GM10248 (cell line): Measurements from ENCODE around the gene MRPL4.

ENCODE experiments used
- CTCF ChIA-PET: fragments of 300-600 bp; sonication (Branson Sonifier 250); formaldehyde crosslinking; extraction: SDS; loops from one replicate; lab custom pipeline; 2021; ENCODE audit warnings: antibody characterized with exemption; lab: Yijun Ruan, JAX
- POLR2A ChIA-PET: fragments of 350-650 bp; sonication (Branson Sonifier 250); formaldehyde crosslinking; extraction: SDS; loops from one replicate; lab custom pipeline; 2020; ENCODE audit warnings: antibody characterized with exemption; lab: Yijun Ruan, JAX
- DNase-seq: peaks from one replicate; pipeline ENCODE4 v3.0.0; 2012; ENCODE audit errors: extremely low spot score
- CTCF ChIP-seq: IDR thresholded peaks from 2 replicates; pipeline ENCODE4 v1.5.1; 2012; ENCODE audit warnings: mild to moderate bottlenecking, low read depth; ENCODE audit errors: extremely low read depth, missing control alignments, control extremely low read depth

MRPL4 gene

GRCh38 chr19:10262771-10263170 is 10.8 kb downstream of the MRPL4 start:
- ChIA-PET CTCF (interaction anchor here (7.7 to 16.8 kb wide), 2 partner anchors 121 to 133 kb away, joined by 158 to 484 read pairs; partner anchors contain the start of gene TYK2), POLR2A (no interaction called here)

GRCh38 chr19:10266706-10267105 is 14.7 kb downstream of the MRPL4 start:
- CTCF ChIA-PET: interaction anchor here (0.8 to 16.8 kb wide), 5 partner anchors 8 to 124 kb away, joined by 3 to 484 read pairs (median 11); partner anchors contain the start of gene TYK2
- POLR2A ChIA-PET: no interaction called here
- TF ChIP-seq CTCF: no peak
- DNase-seq: no peak

More at GRCh38 chr19:10262771-10263170, 10.8 kb downstream of the MRPL4 start:
- DNase-seq: no peak
- no peak for TF ChIP-seq CTCF

GRCh38 chr19:10268071-10268470 is 16.1 kb downstream of the MRPL4 start:
- TF ChIP-seq CTCF: no peak
- DNase-seq: no peak
- ChIA-PET POLR2A (interaction anchor here (0.7 to 4.2 kb wide), 4 partner anchors 20 to 313 kb away, joined by 3 to 84 read pairs (median 4); partner anchors contain the start of genes ICAM4, ICAM5 and TYK2), CTCF (interaction anchor here (0.9 to 16.8 kb wide), 7 partner anchors 9 to 149 kb away, joined by 3 to 484 read pairs (median 11); partner anchors contain the start of gene TYK2)

- peak; percentile 98 for TF ChIP-seq CTCF
- ChIA-PET POLR2A (interaction anchor here (0.9 to 4.2 kb wide), 12 partner anchors 9 to 163 kb away, joined by 3 to 84 read pairs (median 14); partner anchors contain the start of genes ICAM4, ICAM5, MRPL4 and P2RY11), CTCF (interaction anchor here (0.6 to 16.8 kb wide), 26 partner anchors 10 to 340 kb away, joined by 3 to 484 read pairs (median 5); partner anchors contain the start of genes CDC37, ICAM4, ICAM5 and TYK2)
- peak; percentile 82 for DNase-seq
These were observed 17.5 kb downstream of the MRPL4 start for GRCh38 chr19:10269333-10270179.

- DNase-seq: peak; percentile 79
- ChIA-PET CTCF (interaction anchor here (0.7 to 16.8 kb wide), 16 partner anchors 10 to 157 kb away, joined by 3 to 484 read pairs (median 12); partner anchors contain the start of genes CDC37, ICAM4, ICAM5 and TYK2), POLR2A (interaction anchor here (0.9 to 4.2 kb wide), 18 partner anchors 9 to 164 kb away, joined by 3 to 84 read pairs (median 12); partner anchors contain the start of genes ICAM4, ICAM5, MRPL4 and P2RY11)
- TF ChIP-seq CTCF: no peak
These were observed 18.2 kb downstream of the MRPL4 start for GRCh38 chr19:10270180-10270615.
